ENCODE measurements around the gene SLC35F3. TPM values are rescaled to one million over a fixed set of nuclear protein-coding genes. Genes with fewer than 3 reads are reported as not detected.

SLC35F3 gene
- total RNA-seq, 2 experiments from 2014 or later: not detected

GRCh38 chr1:234044079-234044478 is 139.6 kb downstream of the SLC35F3 start:
- Histone ChIP-seq H3K4me1 (ENCODE audit: insufficient read depth, low read length, poor library complexity, severe bottlenecking) (no peaks in the 10 kb centered on the region), H3K27ac (ENCODE audit: low read depth, low read length, poor library complexity, severe bottlenecking) (no peak overlapping the region), H3K9me3 (ENCODE audit: low read length) (no peaks in the 10 kb centered on the region), H2AFZ (ENCODE audit: low read length) (no peak overlapping the region), H3K4me2 (ENCODE audit: low read length) (no peak overlapping the region), H3K4me3 (ENCODE audit: low read depth, low read length, poor library complexity, severe bottlenecking) (no peak overlapping the region), H3K36me3 (ENCODE audit: insufficient read depth, low read length) (no peaks in the 10 kb centered on the region), H3K79me2 (ENCODE audit: insufficient read depth, low read depth, low read length) (no peaks in the 10 kb centered on the region), H3K9me2 (ENCODE audit: insufficient read depth, low read length) (no peaks in the 10 kb centered on the region), H4K20me1 (ENCODE audit: insufficient read depth, low read length) (no peaks in the 10 kb centered on the region)
- DNase-seq (ENCODE audit: low spot score): no peak
- no TSS peak for BruUV-seq (replicated peaks)
- intact Hi-C loops (cut with micrococcal nuclease; ENCODE audit: unreplicated experiment): no loop called here
- ChIA-PET POLR2A (no interaction called here), CTCF (ENCODE audit: unreplicated experiment) (no interaction called here)
- no peak for TF ChIP-seq CTCF (conservative IDR thresholded peaks at IDR 0.05; ENCODE audit: low read length)
- no peak for TF ChIP-seq EZH2phosphoT487 (IDR thresholded peaks at IDR 0.05; ENCODE audit: borderline replicate concordance, low read depth, low read length)

- H3K9me3 ChIP-seq (ENCODE audit: low read length): no peaks in the 10 kb centered on the region
- no peaks in the 10 kb centered on the region for H3K36me3 ChIP-seq (ENCODE audit: insufficient read depth, low read length)
- H3K79me2 ChIP-seq (ENCODE audit: insufficient read depth, low read depth, low read length): no peaks in the 10 kb centered on the region
- CTCF ChIA-PET (ENCODE audit: unreplicated experiment): no interaction called here
- POLR2A ChIA-PET: interaction anchor here (0.7 kb wide), 1 partner anchor 19 kb away, joined by 3 read pairs; no protein-coding TSS in a partner anchor
- H3K4me2 ChIP-seq (ENCODE audit: low read length): no peak overlapping the region
- BruUV-seq (replicated peaks): no TSS peak
- no peaks in the 10 kb centered on the region for H3K4me1 ChIP-seq (ENCODE audit: insufficient read depth, low read length, poor library complexity, severe bottlenecking)
- DNase-seq (ENCODE audit: low spot score): no peak
- H3K27ac ChIP-seq (ENCODE audit: low read depth, low read length, poor library complexity, severe bottlenecking): no peak overlapping the region
- intact Hi-C loops (cut with micrococcal nuclease; ENCODE audit: unreplicated experiment): no loop called here
- TF ChIP-seq EZH2phosphoT487 (IDR thresholded peaks at IDR 0.05; ENCODE audit: borderline replicate concordance, low read depth, low read length) (no peak), CTCF (conservative IDR thresholded peaks at IDR 0.05; ENCODE audit: low read length) (no peak)
- H2AFZ ChIP-seq (ENCODE audit: low read length): no peak overlapping the region
- no peak overlapping the region for H3K4me3 ChIP-seq (ENCODE audit: low read depth, low read length, poor library complexity, severe bottlenecking)
- no peaks in the 10 kb centered on the region for H4K20me1 ChIP-seq (ENCODE audit: insufficient read depth, low read length)
- no peaks in the 10 kb centered on the region for H3K9me2 ChIP-seq (ENCODE audit: insufficient read depth, low read length)
Observed at GRCh38 chr1:234047123-234047522, 142.6 kb downstream of the SLC35F3 start.

GRCh38 chr1:234062166-234062565 is 157.7 kb downstream of the SLC35F3 start:
- BruUV-seq (replicated peaks): no TSS peak
- ChIA-PET POLR2A (no interaction called here), CTCF (ENCODE audit: unreplicated experiment) (no interaction called here)
- Histone ChIP-seq H2AFZ (ENCODE audit: low read length) (no peak overlapping the region), H3K27ac (ENCODE audit: low read depth, low read length, poor library complexity, severe bottlenecking) (no peak overlapping the region), H3K36me3 (ENCODE audit: insufficient read depth, low read length) (no peaks in the 10 kb centered on the region), H3K9me2 (ENCODE audit: insufficient read depth, low read length) (no peaks in the 10 kb centered on the region), H3K79me2 (ENCODE audit: insufficient read depth, low read depth, low read length) (no peaks in the 10 kb centered on the region), H3K9me3 (ENCODE audit: low read length) (no peaks in the 10 kb centered on the region), H3K4me2 (ENCODE audit: low read length) (no peak overlapping the region), H4K20me1 (ENCODE audit: insufficient read depth, low read length) (no peaks in the 10 kb centered on the region), H3K4me3 (ENCODE audit: low read depth, low read length, poor library complexity, severe bottlenecking) (no peak overlapping the region), H3K4me1 (ENCODE audit: insufficient read depth, low read length, poor library complexity, severe bottlenecking) (no peaks in the 10 kb centered on the region)
- intact Hi-C loops (cut with micrococcal nuclease; ENCODE audit: unreplicated experiment): no loop called here
- no peak for TF ChIP-seq EZH2phosphoT487 (IDR thresholded peaks at IDR 0.05; ENCODE audit: borderline replicate concordance, low read depth, low read length)
- TF ChIP-seq CTCF (conservative IDR thresholded peaks at IDR 0.05; ENCODE audit: low read length): no peak
- no peak for DNase-seq (ENCODE audit: low spot score)
